ENCODE results near the gene RPL19. TPM values are rescaled to one million over a fixed set of nuclear protein-coding genes. Genes with fewer than 3 reads are reported as not detected.

RPL19 gene
- total and polyA plus RNA-seq, 4 donors = 1,387 to 4,055 (median 1,971) TPM

GRCh38 chr17:39198186-39198566 is 1.9 kb upstream of the RPL19 start:
- Histone ChIP-seq H3K36me3 (ENCODE audit: control insufficient read depth in 4 of 4, insufficient read depth in 4 of 4, low read length in 4 of 4) (peaks cover 10 to 19% (median 17%) of the 10 kb centered on the region in 4 donors), H3K27me3 (ENCODE audit: control insufficient read depth in 3 of 3, insufficient read depth in 3 of 3, low read length in 2 of 3) (no peaks in the 10 kb centered on the region), H3K9ac (ENCODE audit: insufficient read depth in 1 of 2, low read length in 2 of 2) (no peak overlapping the region), H3K9me3 (ENCODE audit: control insufficient read depth in 4 of 4, insufficient read depth in 3 of 4, low read length in 3 of 4) (no peaks in the 10 kb centered on the region), H3K27ac (ENCODE audit: low read depth in 1 of 2, low read length in 1 of 2) (peak overlapping the region in 1 of 2 donors; percentile 80), H3K4me1 (ENCODE audit: control insufficient read depth in 5 of 5, insufficient read depth in 5 of 5, low read length in 5 of 5) (peaks cover 3 to 52% (median 9%) of the 10 kb centered on the region in 5 donors), H3K4me3 (no peak overlapping the region)
- ATAC-seq (ENCODE audit: insufficient read depth, low FRiP score) = no peak
- no peak for DNase-seq
- no peak for TF ChIP-seq CTCF (IDR thresholded peaks at IDR 0.05; ENCODE audit: control extremely low read depth, extremely low read depth)
- 70 to 82% methylated on average over 4 of the region's 4 CpGs for WGBS, 2 donors

- Histone ChIP-seq H3K27me3 (ENCODE audit: control insufficient read depth in 3 of 3, insufficient read depth in 3 of 3, low read length in 2 of 3) (no peaks in the 10 kb centered on the region), H3K9ac (ENCODE audit: insufficient read depth in 1 of 2, low read length in 2 of 2) (peak overlapping the region; percentile 87 to 100), H3K4me1 (ENCODE audit: control insufficient read depth in 5 of 5, insufficient read depth in 5 of 5, low read length in 5 of 5) (peaks cover 3 to 45% (median 9%) of the 10 kb centered on the region in 5 donors), H3K27ac (ENCODE audit: low read depth in 1 of 2, low read length in 1 of 2) (peak overlapping the region; percentile 94 to 95), H3K9me3 (ENCODE audit: control insufficient read depth in 4 of 4, insufficient read depth in 3 of 4, low read length in 3 of 4) (no peaks in the 10 kb centered on the region), H3K36me3 (ENCODE audit: control insufficient read depth in 4 of 4, insufficient read depth in 4 of 4, low read length in 4 of 4) (peaks cover 20 to 29% (median 23%) of the 10 kb centered on the region in 4 donors), H3K4me3 (no peak overlapping the region)
- DNase-seq (peak; percentile 92 to 98 (median 97)), ATAC-seq (ENCODE audit: insufficient read depth, low FRiP score) (peak; percentile 71)
- TF ChIP-seq CTCF (IDR thresholded peaks at IDR 0.05; ENCODE audit: control extremely low read depth, extremely low read depth) = no peak
- 0 to 1% methylated on average over 10 of the region's 10 CpGs for WGBS, 2 donors
These were observed 338 bp upstream of the RPL19 start for GRCh38 chr17:39199820-39200069.

GRCh38 chr17:39200957-39201510 is 951 bp downstream of the RPL19 start:
- ATAC-seq (ENCODE audit: insufficient read depth, low FRiP score) (no peak), DNase-seq (no peak)
- H3K9ac ChIP-seq (ENCODE audit: insufficient read depth in 1 of 2, low read length in 2 of 2) = peak overlapping the region; percentile 87 to 95
- H3K4me1 ChIP-seq (ENCODE audit: control insufficient read depth in 5 of 5, insufficient read depth in 5 of 5, low read length in 5 of 5) = peaks cover 0 to 33% (median 7%) of the 10 kb centered on the region in 5 donors
- H3K9me3 ChIP-seq (ENCODE audit: control insufficient read depth in 4 of 4, insufficient read depth in 3 of 4, low read length in 3 of 4) = no peaks in the 10 kb centered on the region
- peak overlapping the region; percentile 100 for H3K4me3 ChIP-seq
- H3K27me3 ChIP-seq (ENCODE audit: control insufficient read depth in 3 of 3, insufficient read depth in 3 of 3, low read length in 2 of 3) = no peaks in the 10 kb centered on the region
- peaks cover 25 to 31% (median 27%) of the 10 kb centered on the region in 4 donors for H3K36me3 ChIP-seq (ENCODE audit: control insufficient read depth in 4 of 4, insufficient read depth in 4 of 4, low read length in 4 of 4)
- no peak for TF ChIP-seq CTCF (IDR thresholded peaks at IDR 0.05; ENCODE audit: control extremely low read depth, extremely low read depth)
- H3K27ac ChIP-seq (ENCODE audit: low read depth in 1 of 2, low read length in 1 of 2) = peak overlapping the region; percentile 13 to 95
- WGBS, 2 donors = 31 to 33% methylated on average over 11 of the region's 11 CpGs

- no peak overlapping the region for H3K4me3 ChIP-seq
- H3K9ac ChIP-seq (ENCODE audit: insufficient read depth in 1 of 2, low read length in 2 of 2) = no peak overlapping the region
- no peaks in the 10 kb centered on the region for H3K27me3 ChIP-seq (ENCODE audit: control insufficient read depth in 3 of 3, insufficient read depth in 3 of 3, low read length in 2 of 3)
- 89 to 90% methylated on average over 8 of the region's 8 CpGs for WGBS, 2 donors
- DNase-seq = no peak
- no peaks in the 10 kb centered on the region for H3K9me3 ChIP-seq (ENCODE audit: control insufficient read depth in 4 of 4, insufficient read depth in 3 of 4, low read length in 3 of 4)
- peaks cover 25 to 31% (median 27%) of the 10 kb centered on the region in 4 donors for H3K36me3 ChIP-seq (ENCODE audit: control insufficient read depth in 4 of 4, insufficient read depth in 4 of 4, low read length in 4 of 4)
- H3K27ac ChIP-seq (ENCODE audit: low read depth in 1 of 2, low read length in 1 of 2) = no peak overlapping the region
- H3K4me1 ChIP-seq (ENCODE audit: control insufficient read depth in 5 of 5, insufficient read depth in 5 of 5, low read length in 5 of 5) = peaks cover 2 to 33% (median 6%) of the 10 kb centered on the region in 5 donors
- no peak for TF ChIP-seq CTCF (IDR thresholded peaks at IDR 0.05; ENCODE audit: control extremely low read depth, extremely low read depth)
- ATAC-seq (ENCODE audit: insufficient read depth, low FRiP score) = no peak
These were observed 4.2 kb downstream of the RPL19 start for GRCh38 chr17:39204245-39204644.

Data from lung (tissue), 12 donors.